NB4 (cell line): ENCODE data around the gene KIF7.

ENCODE experiments used
- MYC ChIP-seq: IDR thresholded peaks from 2 replicates; pipeline ENCODE4 v1.6.1; 2011; ENCODE audit warnings: low read depth, low read length
- POLR2A ChIP-seq: IDR thresholded peaks from 2 replicates; pipeline ENCODE4 v1.6.1; 2011; ENCODE audit warnings: mild to moderate bottlenecking; ENCODE audit not compliant: insufficient read length; ENCODE audit errors: extremely low read depth
- TF ChIP-seq, protein P1 (sequence below): IDR thresholded peaks from one replicate; pipeline ENCODE4 v1.5.1; 2012; ENCODE audit warnings: low read depth, low read length
- TF ChIP-seq, protein P2 (sequence below): IDR thresholded peaks from 2 replicates; pipeline ENCODE4 v1.6.1; 2011; ENCODE audit warnings: low read depth, low read length

DNA sequence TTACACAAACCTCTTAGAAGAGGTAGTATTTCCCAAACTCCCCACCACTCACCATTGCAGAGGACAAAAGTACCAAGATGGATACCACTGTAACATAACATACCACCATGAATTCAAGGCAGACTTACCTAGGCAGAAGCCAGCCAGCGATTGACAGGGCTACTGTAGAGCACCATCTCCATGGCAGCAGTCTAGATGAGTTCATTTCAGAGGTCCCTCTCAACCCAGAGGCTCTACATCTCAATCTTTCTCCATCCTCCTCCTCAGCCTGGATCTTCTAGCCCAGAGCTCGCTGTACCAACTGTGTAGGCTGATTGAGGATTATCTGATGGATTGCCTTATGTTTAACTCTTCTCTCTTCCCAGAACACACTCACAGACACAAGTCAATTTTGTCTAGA, 25.9 kb upstream of the KIF7 start:
- TF ChIP-seq, protein P1, sequence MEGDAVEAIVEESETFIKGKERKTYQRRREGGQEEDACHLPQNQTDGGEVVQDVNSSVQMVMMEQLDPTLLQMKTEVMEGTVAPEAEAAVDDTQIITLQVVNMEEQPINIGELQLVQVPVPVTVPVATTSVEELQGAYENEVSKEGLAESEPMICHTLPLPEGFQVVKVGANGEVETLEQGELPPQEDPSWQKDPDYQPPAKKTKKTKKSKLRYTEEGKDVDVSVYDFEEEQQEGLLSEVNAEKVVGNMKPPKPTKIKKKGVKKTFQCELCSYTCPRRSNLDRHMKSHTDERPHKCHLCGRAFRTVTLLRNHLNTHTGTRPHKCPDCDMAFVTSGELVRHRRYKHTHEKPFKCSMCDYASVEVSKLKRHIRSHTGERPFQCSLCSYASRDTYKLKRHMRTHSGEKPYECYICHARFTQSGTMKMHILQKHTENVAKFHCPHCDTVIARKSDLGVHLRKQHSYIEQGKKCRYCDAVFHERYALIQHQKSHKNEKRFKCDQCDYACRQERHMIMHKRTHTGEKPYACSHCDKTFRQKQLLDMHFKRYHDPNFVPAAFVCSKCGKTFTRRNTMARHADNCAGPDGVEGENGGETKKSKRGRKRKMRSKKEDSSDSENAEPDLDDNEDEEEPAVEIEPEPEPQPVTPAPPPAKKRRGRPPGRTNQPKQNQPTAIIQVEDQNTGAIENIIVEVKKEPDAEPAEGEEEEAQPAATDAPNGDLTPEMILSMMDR = no peak
- TF ChIP-seq POLR2A = no peak
- no peak for TF ChIP-seq MYC
- TF ChIP-seq, protein P2, sequence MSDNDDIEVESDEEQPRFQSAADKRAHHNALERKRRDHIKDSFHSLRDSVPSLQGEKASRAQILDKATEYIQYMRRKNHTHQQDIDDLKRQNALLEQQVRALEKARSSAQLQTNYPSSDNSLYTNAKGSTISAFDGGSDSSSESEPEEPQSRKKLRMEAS = no peak
